GM21786 (cell line): ENCODE measurements around the gene TMEM33.

Experiments used
- ATAC-seq: cut with Tn5 transposase; IDR thresholded peaks from one replicate; pipeline ENCODE4 v1.9.1; 2021; ENCODE audit not compliant: unreplicated experiment

Gene TMEM33

DNA sequence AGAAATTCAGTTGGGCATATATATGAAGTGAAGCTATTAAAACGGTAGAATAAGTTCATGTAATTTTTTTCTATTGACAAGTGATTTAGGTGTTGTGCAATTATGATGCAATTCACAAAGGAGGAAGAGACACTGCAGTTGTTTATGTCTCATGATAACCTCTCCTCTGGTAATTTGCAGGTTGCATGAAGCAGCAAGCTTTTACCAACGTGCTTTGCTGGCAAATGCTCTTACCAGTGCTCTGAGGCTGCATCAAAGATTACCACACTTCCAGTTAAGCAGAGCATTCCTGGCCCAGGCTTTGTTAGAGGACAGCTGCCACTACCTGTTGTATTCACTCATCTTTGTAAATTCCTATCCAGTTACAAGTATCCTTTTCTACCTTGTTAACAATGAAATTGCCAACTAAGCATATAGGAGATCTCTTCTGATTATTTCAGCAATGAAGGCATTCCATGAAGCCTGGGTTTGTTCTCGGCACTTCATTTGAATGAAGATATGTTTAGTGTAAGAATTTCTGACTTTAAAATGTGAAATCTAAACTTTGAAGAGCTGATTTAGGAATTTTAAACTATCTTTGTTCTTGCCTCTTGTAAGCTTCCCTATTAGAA, 3.9 kb downstream of the TMEM33 start:
- no peak for ATAC-seq

DNA sequence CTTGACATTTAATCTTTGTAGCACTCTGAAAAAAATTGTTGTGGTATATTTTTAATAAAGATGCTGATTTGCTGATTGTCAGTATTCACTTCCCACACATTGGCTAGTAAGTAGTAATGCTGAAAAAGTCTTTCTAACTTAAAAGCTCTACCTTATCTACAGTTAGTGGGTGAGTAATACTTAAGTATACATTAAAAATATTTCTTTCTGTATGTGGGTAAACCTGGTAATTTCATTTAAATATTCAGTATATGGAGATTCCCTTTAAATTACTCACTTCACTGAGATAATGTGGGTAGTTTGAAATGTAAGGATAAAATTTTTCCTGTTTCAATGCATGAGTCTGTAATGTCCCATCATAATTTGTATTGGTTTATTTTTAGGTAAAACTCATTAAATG, 5.6 kb downstream of the TMEM33 start:
- no peak for ATAC-seq

DNA sequence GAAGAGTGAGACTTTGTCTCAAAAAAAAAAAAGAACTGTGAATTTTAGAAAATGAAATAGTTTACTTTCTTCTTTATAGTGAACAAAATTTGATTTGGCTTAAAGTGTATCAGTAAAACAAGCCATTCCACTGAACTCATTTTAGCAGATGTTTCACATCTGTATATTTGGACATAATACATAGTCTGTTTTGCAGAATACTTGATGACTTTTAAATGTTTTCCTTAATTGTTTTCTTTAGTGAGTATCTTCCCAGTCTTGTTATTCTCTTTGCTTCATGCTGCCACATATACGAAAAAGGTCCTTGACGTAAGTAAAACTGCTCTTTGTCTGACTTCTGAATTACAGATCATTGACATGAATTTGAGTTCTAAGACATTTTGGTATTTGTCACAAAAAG, 8.3 kb downstream of the TMEM33 start:
- no peak for ATAC-seq

DNA sequence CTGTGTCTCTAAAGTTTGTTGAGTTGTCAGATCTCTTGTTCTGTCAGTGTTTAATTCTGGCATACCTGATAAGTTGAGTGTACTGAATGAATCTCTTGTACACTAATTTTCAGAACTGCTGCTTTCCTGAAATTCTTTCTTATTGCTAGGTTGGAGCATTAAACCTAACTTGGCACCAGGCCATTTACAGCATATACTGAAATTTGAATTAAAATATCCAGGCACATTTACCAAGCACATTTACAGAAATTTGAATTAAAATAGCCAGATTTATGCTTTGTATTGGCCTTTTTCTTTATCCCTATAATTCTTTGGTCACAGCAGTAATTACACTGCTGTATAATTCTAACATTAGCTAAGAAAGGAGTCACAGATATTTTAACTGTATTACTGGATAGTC, 8.9 kb downstream of the TMEM33 start:
- ATAC-seq: no peak

DNA sequence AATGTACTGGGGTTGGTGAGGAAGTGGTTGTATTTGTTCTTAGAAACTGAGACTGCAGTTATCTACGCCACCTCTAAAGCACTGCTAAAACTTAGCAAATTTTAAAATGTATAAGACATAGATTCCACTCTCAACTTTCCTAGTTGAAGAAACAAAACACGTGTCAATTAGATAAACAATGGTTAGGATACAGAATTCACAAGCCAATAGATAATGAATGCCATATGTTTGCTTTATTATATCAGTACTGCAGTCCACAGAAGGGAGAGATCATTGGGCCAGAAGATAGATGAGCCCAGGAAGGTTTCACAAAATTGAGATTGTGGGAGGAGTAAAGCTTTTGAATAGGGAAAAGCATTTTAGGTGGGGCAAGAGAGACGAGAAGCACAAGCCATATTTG, 14.3 kb downstream of the TMEM33 start:
- no peak for ATAC-seq

DNA sequence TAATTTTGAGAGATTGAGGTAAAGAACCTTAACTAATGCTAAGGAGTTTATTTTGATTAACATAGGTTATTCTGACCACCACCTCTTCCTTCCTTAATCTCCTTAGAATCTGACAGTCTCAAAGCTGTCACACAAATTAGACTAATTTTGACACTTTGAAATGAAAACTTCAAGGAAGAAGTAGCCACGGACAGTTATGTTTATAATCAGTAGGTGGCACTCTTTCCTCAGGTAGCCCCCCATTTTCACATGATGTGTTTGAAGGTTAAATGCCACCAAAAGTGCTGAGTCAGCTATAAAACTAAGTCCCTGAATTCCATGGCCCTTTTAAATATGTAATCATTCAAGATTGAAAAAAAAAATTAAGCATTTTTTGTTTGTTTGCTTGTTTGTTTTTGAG, 22.4 kb downstream of the TMEM33 start:
- no peak for ATAC-seq

DNA sequence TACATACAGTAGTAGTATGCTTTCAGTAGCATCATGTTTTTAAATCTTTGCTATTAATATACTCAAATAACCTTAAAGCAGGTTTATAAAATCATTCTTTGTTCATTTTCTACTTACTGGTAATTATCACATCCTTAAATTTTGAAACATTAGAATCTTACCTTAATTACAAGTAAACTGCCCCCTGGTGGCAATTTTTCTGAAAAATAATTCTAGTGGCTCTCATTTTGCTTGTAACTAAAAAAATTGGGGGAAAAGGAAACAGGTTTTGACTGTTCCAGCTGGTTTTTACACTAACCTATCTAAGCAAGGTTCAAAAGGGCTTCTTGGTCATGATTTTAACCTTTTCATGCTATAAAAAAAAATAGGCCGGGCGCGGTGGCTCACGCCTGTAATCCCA, 27.9 kb downstream of the TMEM33 start:
- ATAC-seq: no peak

DNA sequence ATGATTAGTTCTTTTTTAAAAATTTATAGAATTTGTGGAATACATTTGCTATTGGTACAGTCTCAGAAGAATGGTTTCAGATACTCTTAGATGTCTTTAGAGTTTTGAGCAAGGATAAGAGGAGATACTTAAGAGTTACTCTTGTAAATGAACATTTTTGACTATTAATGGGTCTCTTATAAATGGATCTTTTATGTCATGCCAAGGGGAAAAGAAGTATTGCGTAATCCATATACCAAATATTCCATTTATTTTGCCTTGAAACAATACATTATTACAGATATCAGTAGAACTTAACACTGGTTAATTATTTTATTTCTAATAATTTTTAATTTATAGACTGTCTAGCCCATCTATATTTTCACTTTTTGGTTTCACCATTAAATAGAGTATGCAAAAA, 29.2 kb downstream of the TMEM33 start:
- ATAC-seq: no peak

DNA sequence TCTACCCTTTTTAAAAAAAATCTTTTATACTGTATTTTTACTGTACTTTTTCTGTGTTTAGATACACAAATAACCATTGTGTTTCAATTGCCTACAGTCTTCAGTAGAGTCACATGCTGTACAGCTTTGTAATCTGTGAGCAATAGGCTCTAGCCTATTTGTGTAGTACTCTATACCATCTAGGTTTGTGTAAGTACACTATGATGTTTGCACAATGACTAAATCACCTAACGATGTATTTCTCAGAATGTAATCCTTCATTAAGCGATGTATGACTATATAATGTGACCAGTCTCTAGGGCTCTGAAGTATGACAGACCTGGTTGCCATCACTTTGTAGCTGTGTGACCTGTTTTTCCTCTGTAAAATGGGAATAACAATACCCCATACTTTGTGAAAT, 32.2 kb downstream of the TMEM33 start:
- ATAC-seq: no peak

DNA sequence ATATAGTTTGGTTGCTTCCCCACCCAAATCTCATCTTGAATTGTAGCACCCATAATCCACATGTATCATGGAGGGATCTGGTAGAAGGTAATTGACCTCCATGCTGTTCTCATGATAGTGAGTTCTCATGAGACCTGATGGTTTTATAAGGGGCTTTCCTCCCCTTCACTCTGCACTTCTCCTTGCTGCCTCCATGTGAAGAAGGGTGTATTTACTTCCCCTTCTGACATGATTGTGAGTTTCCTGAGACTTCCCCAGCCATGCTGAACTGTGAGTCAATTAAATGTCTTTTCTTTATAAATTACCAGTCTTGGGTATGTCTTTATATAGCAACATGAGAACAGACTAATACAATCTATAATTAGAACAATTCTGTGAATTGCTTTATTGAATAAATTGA, 34.4 kb downstream of the TMEM33 start:
- ATAC-seq: no peak

DNA sequence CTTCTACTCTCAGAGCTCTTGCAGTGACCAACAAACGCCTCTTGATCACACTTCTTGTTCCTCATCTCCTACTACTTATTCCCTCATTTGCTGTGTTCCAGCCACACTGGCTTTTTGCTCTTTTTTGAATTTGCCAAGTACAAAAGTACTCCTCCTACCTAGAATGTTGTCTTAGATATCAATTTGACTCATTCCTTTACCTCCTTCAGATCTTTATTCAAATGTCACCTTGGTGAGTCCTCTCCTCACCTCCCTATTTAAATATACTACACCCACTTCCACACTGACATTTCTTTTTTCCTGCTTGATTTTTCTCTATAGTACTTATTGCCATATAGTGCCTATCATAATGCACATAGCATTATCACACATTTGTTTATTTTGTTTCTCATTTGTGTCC, 40.1 kb downstream of the TMEM33 start:
- no peak for ATAC-seq

DNA sequence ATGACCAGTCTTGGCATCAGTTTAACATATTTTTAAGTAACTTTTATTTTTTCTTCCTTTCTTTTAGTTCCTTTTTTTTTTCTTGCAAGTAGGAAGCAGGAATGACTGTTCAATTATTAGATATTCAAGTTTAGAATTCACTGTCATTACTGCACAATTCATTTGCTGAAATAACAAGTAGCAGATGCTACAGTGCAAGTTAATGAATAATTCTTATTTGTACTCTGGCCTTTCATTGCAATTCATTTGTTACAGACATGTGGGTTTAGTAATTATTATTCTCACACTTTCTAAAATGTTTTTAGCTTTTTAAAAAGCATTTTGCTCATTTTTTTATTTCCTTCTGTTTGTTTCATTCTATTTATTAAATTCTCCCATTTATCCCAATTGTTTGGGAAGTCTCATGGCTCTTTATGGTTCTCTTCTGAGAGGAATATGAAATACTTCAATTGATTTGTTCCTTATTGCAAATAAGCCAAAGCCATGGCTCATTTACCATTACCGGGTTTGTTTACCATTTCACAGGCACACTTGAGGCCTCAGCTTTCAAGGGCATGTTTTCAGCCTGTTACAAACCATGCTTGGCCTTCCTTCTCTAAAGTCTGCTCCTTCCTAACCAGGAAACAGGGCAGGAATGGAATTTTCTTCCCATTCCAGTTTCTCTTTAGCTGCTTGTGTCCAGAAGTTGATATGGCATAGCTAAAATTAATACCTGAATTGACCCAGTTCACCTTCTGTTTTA, 41.7 kb downstream of the TMEM33 start:
- ATAC-seq: no peak

DNA sequence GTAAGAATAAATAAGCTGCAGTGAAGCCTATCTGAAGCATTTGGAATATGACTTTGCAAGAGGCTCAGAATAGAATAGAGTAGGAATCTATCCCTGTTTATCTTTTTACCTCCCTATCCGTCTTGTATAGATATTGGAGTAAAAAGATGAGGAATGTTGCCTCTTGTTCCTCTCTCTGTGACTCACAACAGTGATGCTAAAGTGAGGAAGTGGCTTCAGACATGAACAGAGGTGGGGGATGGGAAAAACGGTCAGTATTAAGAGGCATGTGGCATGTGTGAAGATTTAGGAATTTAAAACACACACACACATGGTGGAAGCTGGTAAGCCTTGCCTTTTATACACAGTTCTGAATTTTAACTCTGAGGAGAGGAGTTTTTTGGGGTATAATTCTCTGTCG, 42.5 kb downstream of the TMEM33 start:
- ATAC-seq: no peak

DNA sequence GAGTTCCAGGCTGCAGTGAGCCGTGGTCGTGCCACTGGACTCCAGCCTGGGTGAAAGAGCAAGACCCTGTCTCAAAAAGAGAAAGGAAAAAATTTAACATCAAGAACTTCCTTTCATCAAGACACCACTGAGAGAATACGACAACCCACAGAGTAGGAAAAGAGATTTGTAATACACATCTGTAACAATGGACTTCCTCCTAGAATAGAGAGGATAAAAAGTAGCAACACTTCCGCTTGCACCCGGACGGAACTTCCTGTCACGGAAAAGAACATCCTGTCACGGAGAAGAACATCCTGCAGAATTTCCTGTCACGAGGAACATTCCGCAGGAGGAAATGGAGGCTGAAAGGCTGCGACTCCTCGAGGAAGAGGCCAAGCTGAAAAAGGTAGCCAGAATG, 46.2 kb downstream of the TMEM33 start, which contains the start of gene DCAF4L1:
Gene DCAF4L1, plus strand, starts transcription at position 301 of the 400 bp plus-strand sequence. Its CDS starts 37 bp downstream, at position 338.
- no peak for ATAC-seq

DNA sequence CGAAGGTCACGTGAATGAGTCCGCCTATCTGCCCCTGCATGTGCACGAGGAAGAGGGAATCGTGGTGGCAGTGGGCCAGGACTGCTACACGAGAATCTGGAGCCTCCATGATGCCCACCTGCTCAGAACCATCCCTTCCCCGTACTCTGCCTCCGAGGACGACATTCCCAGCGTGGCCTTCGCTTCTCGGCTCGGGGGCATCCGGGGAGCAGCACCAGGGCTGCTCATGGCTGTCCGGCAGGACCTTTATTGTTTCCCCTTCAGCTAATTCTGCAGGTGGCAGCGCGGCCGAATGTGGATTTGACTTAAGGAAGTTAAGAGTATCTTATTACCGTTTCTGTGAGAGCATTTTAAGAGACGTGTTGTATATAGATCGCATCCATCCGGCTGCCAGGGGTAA, 47.5 kb downstream of the TMEM33 start:
- ATAC-seq: no peak

DNA sequence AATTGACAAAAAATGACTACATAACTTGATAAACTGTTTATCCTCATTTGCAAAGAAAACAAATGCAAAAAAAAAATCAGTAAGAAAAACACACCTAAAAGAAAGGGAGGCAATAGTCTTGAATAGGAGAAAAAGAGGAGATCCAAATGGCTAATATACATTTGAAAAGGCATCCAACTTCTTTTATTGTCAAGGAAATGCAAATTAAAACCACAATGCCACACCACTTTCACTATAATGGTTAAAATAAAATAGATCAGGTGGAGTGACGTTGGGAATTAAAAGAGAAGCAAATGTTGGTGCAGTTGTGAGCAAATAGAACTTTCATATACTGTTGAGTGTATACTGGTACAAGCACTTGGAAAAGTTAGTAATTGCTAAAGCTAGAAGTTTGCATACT, 49.9 kb downstream of the TMEM33 start:
- no peak for ATAC-seq

DNA sequence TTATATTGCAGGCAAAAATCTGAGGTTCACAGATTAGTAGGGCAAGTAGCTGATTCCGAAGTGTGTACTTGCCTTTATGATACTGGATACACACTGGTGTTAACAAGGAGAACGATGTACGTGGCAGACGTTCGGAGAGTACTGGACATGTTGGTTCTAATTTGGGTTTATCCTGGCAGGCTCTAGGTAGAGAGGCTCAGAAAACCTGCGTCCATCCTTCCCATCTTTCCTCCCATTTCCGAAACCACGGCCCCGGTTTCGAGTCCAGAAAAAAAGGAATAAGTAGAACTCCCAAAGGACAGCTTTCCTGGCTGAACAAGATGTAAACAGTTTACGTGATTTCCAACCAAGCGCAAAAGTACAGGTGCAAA, 54.8 kb downstream of the TMEM33 start:
- peak; percentile 6 for ATAC-seq

DNA sequence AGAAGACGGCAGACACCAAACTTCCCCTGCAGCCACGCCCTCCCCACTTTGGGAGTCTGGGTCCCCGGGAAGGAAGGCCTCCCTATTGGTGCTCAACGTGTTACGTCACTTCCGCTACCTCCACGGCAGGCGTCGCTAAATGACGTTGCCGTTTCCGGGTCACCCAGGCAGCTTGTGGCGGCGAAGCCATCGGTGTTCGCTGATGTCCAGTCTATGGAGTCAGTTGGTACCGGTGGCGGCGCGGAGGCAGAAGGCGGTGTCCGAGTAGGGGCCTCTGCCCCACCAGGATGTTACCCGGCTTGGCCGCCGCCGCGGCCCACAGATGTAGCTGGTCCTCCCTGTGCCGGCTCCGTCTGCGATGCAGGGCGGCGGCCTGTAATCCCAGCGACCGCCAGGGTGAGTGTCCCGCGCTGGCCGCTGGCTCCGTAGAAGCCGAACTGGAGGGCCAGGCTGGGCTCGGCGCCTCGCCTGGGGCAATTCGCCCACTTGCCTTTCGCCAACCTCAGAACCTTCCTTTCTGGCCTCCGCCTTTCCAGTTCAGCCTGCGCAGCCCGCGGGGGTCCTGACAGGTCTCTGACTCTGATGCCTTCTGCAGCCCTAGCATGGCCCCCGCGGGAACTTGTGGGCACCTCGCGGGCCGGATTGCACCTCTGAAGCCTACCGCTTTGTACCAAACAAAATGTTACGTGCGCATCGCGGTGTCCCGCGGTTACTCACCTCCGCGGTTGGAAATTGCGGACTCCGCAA, 55.3 kb downstream of the TMEM33 start, which contains the start of gene SLC30A9:
Gene SLC30A9, plus strand, starts transcription at position 166 of the 747 bp plus-strand sequence. Its CDS starts 122 bp downstream, at position 288.
- ATAC-seq: peak; percentile 99

DNA sequence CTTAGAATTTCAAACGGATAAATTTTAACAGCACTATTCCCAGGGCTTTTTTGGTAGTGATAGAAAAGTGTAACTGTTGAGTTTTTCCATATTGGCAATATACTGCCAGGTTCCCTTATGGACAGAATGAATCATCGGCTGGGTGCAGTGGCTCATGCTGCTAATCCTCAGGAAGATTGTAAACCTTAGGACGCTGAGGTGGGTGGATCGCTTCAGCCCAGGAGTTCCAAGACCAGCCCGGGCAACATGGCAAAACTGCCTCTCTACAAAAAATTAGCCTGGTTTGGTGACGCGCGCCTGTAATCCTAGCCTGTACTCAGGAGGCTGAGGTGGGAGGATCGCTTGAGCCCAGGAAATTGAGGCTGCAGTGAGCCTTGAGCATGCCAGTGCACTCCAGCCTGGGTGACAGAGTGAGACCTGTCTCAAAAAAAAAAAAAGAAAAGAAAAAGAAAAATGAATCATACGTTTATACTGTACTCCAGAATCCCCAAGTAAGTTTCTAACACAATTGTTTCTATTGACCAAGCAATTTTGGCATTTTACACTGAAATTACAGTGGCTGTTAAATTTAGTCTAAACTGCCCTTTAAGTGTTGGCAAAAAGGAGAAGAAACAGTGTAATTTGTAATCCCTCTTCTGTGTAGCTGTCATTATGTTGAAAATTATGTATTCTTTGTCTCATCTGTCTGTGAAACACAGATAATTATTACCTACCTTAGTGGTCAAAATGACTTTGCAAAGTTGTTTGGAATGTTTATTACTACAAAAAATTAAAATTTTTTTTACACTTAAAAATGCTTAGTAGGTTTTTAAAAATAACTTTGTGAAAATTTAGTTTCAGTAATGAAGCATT, 56.9 kb downstream of the TMEM33 start:
- no peak for ATAC-seq

DNA sequence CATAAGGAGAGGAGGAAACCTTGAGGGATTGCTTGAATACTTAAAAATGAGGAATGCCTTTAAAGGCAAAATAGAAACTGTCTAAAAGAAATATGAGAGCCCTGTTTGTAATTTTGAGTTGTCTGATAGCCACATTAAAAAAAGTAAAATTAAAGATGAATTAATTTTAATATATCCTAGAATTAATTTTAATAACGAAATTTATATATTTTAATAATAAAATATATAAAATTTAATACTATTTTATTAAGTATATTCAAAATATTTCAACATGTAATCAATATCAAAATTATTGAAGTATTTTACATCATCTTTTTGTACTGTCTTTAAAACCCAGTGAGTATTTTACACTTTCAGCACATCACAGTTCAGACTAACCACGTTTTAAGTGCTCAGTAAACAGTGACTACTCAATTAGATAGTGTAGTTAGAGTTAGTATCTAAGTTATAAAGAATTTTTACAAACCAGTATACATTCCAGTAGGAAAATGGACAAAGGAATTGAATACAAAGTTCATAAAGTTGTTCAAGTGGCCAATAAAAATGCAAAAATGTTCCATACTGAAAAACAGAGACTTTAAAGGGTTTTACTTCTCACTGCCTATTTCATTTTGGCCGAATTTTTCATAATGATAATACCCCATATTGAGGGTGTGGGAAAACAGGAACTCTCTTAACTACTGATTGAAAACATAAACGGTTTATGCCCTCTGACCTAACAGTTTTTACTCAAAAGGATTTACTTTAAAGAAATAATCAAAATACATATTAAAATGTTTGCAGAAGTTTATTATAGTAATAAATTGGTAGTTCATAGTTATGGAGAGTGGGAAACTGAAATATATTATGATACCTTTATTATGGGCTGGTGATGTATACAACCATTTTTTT, 58.0 kb downstream of the TMEM33 start:
- no peak for ATAC-seq
